Vagina (tissue), 2 donors: ENCODE data around the gene TELO2.

Experiments
- POLR2A ChIP-seq, 2 donors: fragments of 450-650 bp; IDR thresholded peaks; one replicate each; pipeline ENCODE4 v1.6.1; 2017; ENCODE audit warnings: antibody characterized with exemption in 2 of 2, mild to moderate bottlenecking in 2 of 2, moderate library complexity in 2 of 2
- TF ChIP-seq, protein P1 (sequence below), 3 experiments: fragments of 450-650 bp in 2 of 3; fragments of 200-600 bp in 1 of 3; sonication (generic) in 1 of 3; IDR thresholded peaks; one replicate each; pipeline ENCODE4 v1.5.1; 2017 to 2019; ENCODE audit warnings: antibody characterized with exemption in 3 of 3, mild to moderate bottlenecking in 2 of 3, moderate library complexity in 2 of 3

DNA sequence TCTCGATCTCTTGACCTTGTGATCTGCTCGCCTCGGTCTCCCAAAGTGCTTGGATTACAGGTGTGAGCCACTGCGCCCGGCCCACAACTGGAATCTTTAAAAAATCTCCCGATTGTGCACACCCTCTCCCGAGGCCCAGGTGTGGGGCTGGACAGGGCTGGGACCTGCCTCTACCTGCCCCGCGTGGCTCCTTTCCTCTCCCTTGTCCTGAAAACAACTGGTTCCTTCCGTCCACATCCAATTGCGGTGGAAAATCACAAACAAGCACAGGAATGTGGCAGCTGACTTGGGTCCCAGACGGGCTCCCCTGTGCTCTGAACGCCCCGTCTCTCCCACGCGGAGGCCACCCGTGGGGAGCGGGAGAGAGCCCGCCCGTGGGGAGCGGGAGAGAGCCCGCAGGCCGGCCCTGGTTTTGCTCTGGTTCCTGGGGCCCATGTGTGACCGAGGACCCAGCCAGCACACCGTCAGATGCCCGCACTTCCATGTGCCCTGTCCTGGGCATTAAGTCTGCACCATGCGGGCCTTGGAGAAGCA, 37.3 kb downstream of the TELO2 start:
- TF ChIP-seq, protein P1, sequence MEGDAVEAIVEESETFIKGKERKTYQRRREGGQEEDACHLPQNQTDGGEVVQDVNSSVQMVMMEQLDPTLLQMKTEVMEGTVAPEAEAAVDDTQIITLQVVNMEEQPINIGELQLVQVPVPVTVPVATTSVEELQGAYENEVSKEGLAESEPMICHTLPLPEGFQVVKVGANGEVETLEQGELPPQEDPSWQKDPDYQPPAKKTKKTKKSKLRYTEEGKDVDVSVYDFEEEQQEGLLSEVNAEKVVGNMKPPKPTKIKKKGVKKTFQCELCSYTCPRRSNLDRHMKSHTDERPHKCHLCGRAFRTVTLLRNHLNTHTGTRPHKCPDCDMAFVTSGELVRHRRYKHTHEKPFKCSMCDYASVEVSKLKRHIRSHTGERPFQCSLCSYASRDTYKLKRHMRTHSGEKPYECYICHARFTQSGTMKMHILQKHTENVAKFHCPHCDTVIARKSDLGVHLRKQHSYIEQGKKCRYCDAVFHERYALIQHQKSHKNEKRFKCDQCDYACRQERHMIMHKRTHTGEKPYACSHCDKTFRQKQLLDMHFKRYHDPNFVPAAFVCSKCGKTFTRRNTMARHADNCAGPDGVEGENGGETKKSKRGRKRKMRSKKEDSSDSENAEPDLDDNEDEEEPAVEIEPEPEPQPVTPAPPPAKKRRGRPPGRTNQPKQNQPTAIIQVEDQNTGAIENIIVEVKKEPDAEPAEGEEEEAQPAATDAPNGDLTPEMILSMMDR (IDR thresholded peaks at IDR 0.05): no peak
- no peak for TF ChIP-seq POLR2A (IDR thresholded peaks at IDR 0.05)
